Epithelial cell of proximal tubule (primary cell): ENCODE results near the gene ATG7. TPM values are rescaled to one million over a fixed set of nuclear protein-coding genes. Genes with fewer than 3 reads are reported as not detected.
"Not testable (repeated sequence)": the region's sequence is repeated elsewhere in the genome, so short reads cannot be mapped to it uniquely, and the experiment has no call there.

Experiments
- DNase-seq: peaks from one replicate; pipeline ENCODE4 v3.0.0-alpha.2; 2011; ENCODE audit warnings: low read depth
- H3K4me3 ChIP-seq: 2 replicates; pipeline ENCODE4 v1.5.1; 2011; ENCODE audit warnings: low read depth, mild to moderate bottlenecking, low read length
- CTCF ChIP-seq: conservative IDR thresholded peaks from 2 replicates; pipeline ENCODE4 v1.5.1; 2012; ENCODE audit warnings: low read depth, mild to moderate bottlenecking, low read length
- total RNA-seq: library from RNA; depleted of rRNA; stranded (reverse); fragments of >200 nt; gene quantifications from 2 replicates; pipeline ENCODE4 v1.2.3, GENCODE V29; 2015

ATG7 gene
- total RNA-seq, 1 donor from 2014 or later, result 68.5 TPM

GRCh38 chr3:11591391-11592282, 319.4 kb downstream of the ATG7 start:
- peak; percentile 79 for DNase-seq
- no peak for TF ChIP-seq CTCF
- peak overlapping the region; percentile 12 for H3K4me3 ChIP-seq

- no peak overlapping the region for H3K4me3 ChIP-seq
- TF ChIP-seq CTCF, result no peak
- DNase-seq, result no peak
These were observed 320.5 kb downstream of the ATG7 start for GRCh38 chr3:11592445-11593298.

GRCh38 chr3:11593318-11594034, 321.3 kb downstream of the ATG7 start:
- no peak for DNase-seq
- no peak overlapping the region for H3K4me3 ChIP-seq
- no peak for TF ChIP-seq CTCF

- not testable (repeated sequence) for H3K4me3 ChIP-seq, DNase-seq
These were observed 322.8 kb downstream of the ATG7 start for GRCh38 chr3:11595024-11595423.

- no peak for DNase-seq
- TF ChIP-seq CTCF, result no peak
These were observed 324.2 kb downstream of the ATG7 start for GRCh38 chr3:11596387-11596786.

GRCh38 chr3:11600501-11601282, 328.5 kb downstream of the ATG7 start:
- peak; percentile 12 for TF ChIP-seq CTCF
- H3K4me3 ChIP-seq, result no peak overlapping the region
- DNase-seq, result peak; percentile 96

More at GRCh38 chr3:11596387-11596786, 324.2 kb downstream of the ATG7 start:
- H3K4me3 ChIP-seq, result no peak overlapping the region
